Hematopoietic multipotent progenitor cell (in vitro differentiated cells): ENCODE measurements around the gene ATP8A2. TPM values are rescaled to one million over a fixed set of nuclear protein-coding genes. Genes with fewer than 3 reads are reported as not detected.
"Not testable (repeated sequence)": the region's sequence is repeated elsewhere in the genome, so short reads cannot be mapped to it uniquely, and the experiment has no call there.

Experiments used
- DNase-seq, 3 donors: peaks; one replicate each; pipeline ENCODE4 v3.0.0-alpha.2; 2011 to 2015; ENCODE audit warnings: low read depth in 2 of 3, low spot score in 2 of 3
- total RNA-seq: library from RNA; depleted of rRNA; stranded (reverse); fragments of >200 nt; gene quantifications from one replicate; pipeline ENCODE4 v1.2.3, GENCODE V29; 2012

ATP8A2 gene
- total RNA-seq, 1 donor: under 0.01 TPM

GRCh38 chr13:25457566-25457965, 85.8 kb downstream of the ATP8A2 start:
- no peak for DNase-seq

- DNase-seq: no peak
Observed at GRCh38 chr13:25462301-25463125, 90.7 kb downstream of the ATP8A2 start.

- DNase-seq: no peak
Observed at GRCh38 chr13:25463496-25463895, 91.7 kb downstream of the ATP8A2 start.

DNA sequence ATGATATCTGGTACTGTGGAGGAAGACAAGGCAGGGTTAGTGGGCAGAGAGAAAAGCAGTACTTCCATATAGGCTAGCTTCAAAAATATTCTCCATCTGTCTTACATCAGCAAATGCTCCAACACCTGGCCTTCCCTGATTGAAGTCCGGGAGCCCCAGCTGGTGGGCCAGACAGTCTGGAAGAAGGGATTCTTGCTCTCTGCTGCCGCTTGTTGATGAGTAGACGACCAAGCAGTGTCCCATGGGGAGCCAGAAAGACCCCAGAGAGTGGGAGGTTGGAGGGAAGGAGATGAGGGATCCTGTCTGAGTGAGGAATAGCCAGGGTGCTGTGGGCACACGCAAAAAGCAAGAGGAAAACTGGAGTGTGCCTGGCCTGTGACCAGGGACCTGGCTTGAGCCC, 95.1 kb downstream of the ATP8A2 start:
- DNase-seq: no peak

DNA sequence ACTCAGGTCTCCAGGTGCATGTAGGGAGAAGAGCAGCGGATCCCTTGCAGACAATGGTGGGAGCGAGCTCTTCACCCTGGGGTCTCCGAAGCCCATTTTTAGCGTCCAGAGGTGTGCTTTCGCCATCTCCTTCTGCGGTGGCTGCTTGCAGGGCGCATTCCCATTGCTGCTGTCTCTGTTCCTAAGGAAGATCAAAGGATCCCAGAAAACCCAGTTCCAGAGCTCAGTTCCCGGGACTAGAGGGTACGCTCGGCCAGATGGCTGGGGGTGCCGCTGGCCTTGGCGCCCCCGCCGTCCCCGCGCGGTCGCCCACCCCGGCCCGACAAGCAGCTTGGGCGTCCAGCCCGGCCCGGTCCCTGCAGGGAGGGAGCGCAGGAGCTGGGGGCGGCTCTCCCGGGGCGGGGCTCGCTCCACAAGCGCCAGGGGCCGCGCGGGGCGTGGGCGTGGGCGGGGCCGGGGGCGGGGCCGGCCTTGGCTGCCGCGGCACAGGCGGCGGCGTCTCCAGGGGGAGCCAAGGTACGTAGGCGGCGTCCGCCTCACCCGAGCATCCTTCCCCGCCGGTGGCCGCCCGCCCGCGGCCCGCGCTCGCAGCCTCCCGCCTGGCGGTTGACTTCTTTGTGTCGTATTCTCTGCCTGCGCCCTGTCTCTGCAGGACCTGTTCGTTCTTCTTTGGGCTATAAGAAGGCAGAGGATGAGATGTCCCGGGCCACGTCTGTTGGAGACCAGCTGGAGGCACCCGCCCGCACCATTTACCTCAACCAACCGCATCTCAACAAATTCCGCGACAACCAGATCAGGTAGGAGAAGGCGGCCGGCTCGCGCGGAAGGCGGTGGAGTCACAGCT, 96.8 kb downstream of the ATP8A2 start:
- DNase-seq: peak in 2 of 3 donors; percentile 1 to 18

- no peak for DNase-seq
Observed at GRCh38 chr13:25469169-25469525, 97.4 kb downstream of the ATP8A2 start.

GRCh38 chr13:25473864-25474263, 102.1 kb downstream of the ATP8A2 start:
- DNase-seq: no peak

- DNase-seq: no peak
Observed at GRCh38 chr13:25478186-25478585, 106.4 kb downstream of the ATP8A2 start.

DNA sequence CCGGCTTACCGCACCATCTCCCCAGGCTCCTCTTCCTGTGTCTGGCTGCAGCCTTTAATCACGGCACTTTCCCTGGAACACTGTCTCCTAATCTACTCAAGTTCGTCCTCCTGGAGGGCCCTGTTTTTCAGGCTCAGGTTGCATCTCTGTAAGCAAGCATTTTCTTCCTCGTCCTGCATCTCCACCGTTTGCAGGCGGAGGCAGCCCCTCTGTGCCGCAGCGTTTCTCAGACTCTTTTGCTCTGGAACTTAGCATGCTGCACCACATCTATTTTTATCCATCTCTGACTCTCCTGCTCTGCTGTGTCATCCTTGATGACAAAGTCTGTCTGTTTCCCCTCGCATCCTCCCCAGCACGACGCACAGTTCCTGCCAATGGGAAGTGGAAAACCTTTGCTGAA, 117.5 kb downstream of the ATP8A2 start:
- DNase-seq: no peak

DNA sequence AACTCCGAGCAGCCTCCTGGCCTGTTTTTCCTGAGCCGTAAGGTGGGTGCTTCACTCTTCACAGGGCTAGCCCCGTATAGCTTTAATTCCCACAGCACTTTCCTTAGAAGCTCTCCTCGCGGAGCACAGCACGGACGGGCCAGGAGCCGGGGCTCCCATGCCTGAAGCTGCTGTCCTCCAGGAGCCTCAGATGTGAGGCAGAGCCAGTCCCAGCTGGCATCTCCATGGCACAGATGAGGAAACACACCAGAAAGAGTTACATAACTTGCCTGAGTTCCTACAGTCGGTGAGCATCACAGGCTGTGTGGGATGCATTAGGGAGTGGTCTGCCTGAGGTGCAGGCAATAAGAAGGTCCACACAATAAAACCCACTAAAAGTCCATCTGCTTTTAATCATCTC, 118.5 kb downstream of the ATP8A2 start:
- DNase-seq: no peak

GRCh38 chr13:25493931-25494640, 122.3 kb downstream of the ATP8A2 start:
- DNase-seq: no peak

- DNase-seq: no peak
Observed at GRCh38 chr13:25494698-25495411, 123.1 kb downstream of the ATP8A2 start.

- DNase-seq: no peak
Observed at GRCh38 chr13:25501231-25501630, 129.5 kb downstream of the ATP8A2 start.

GRCh38 chr13:25502031-25502430, 130.3 kb downstream of the ATP8A2 start:
- DNase-seq: no peak

DNA sequence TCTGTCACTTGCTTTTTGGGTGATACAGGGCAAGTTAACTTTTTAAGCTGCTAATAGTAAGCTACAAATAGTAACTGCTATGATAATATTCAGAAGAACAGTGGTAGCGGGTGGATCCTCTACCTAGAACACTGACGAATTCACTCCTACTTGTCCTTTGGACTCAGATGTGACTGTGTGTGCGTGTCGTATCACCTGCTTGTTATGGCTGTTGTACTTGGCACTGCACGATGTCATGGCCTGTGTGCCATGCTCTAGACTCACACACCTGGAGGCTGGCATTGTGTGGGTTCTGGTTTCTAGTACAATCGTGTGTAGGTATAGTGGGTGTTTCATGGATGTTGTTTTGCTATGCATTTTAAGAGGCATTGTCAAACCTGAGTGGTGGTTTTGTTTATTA, 130.8 kb downstream of the ATP8A2 start:
- DNase-seq: no peak

- DNase-seq: no peak
Observed at GRCh38 chr13:25503856-25504255, 132.1 kb downstream of the ATP8A2 start.

DNA sequence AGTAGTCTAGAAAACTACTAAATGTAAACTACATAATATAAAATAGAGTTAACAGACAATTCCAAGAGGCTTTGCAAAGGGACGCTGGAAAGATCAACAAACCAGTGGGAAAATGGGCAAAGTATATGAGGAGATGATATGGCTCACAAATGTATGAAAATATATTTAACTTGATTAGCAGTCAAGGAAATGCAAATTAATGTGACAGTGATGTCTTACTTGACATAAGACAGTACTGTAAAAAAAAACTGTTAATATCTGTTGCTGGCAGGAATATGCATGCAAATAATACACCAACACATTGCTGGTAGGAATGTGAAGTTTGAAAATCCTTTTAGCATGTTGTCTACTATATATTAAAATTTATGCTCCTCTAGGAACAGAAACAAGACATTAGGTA, 136.1 kb downstream of the ATP8A2 start:
- DNase-seq: no peak

DNA sequence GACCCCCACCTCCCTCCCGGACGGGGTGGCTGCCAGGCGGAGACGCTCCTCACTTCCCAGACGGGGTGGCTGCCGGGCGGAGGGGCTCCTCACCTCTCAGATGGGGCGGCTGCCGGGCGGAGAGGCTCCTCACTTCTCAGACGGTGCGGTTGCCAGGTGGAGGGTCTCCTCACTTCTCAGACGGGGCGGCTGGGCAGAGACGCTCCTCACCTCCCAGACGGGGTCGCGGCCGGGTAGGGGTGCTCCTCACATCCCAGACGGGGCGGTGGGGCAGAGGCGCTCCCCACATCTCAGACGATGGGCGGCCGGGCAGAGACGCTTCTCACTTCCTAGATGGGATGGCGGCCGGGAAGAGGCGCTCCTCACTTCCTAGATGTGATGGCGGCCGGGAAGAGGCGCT, 141.3 kb downstream of the ATP8A2 start:
- DNase-seq: not testable (repeated sequence)

DNA sequence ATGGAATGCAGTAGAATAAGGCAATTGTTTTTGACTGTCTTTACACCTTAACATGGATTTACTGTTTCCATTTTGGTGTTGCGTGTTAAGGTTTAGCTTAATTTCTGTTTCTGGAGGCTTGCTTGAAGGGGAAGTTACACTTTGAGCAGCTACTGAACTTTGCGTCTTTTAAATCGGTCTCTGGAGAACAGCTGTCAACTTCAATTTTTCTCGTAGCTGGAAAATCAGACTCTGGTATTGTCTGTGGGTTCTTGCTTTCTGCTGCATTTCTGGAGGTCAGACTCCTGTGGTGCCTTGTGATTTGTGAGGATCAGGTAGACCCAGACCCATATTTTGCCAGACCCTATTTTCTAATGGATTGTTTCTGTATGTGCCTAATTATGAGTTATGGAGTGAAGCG, 146.7 kb downstream of the ATP8A2 start:
- no peak for DNase-seq

- no peak for DNase-seq
Observed at GRCh38 chr13:25525884-25526283, 154.1 kb downstream of the ATP8A2 start.

DNA sequence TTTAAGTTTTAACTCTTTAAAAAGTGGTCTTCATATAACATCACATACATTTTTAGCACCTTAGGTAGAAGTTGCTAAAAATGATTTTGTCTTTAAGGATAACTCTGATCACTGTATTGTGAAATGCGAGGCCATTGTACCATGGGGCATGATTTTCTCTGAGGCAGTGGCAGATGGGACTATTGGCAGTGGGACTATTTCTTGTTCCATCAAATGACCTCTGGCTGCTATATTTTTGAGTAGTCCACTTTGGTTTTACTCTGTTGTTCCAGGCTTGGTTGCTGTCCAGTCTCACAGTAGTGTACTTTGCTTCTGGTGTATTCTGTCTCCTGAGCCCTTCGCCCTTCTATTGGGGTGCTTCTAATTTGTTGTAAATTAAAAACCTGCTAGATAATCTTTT, 156.5 kb downstream of the ATP8A2 start:
- no peak for DNase-seq
